Gastrocnemius medialis (tissue), 4 donors: Measurements from ENCODE around the gene MLLT10. TPM values are rescaled to one million over a fixed set of nuclear protein-coding genes. Genes with fewer than 3 reads are reported as not detected.
"Not testable (repeated sequence)": the region's sequence is repeated elsewhere in the genome, so short reads cannot be mapped to it uniquely, and the experiment has no call there.

Experiments
- ATAC-seq, 2 donors: fragments of 150-250 bp; one replicate each; pipeline ENCODE4 v1.9.1; 2016
- DNase-seq, 2 donors: peaks; one replicate each; pipeline ENCODE4 v3.0.0-alpha.2; 2019
- H3K27ac ChIP-seq, 4 donors: fragments of 200-600 bp; sonication (generic); 1 replicate in 1 of 4; 2 replicates in 3 of 4; pipeline ENCODE4 v1.5.1; 2016 to 2018; ENCODE audit warnings: mild to moderate bottlenecking in 2 of 4, moderate library complexity in 1 of 4
- H3K27me3 ChIP-seq, 3 donors: fragments of 200-600 bp; sonication (generic) in 2 of 3; 1 replicate in 1 of 3; 2 replicates in 2 of 3; pipeline versions ENCODE4 v1.5.1 to v1.6.0; 2016 to 2019; ENCODE audit warnings: mild to moderate bottlenecking in 1 of 3, moderate library complexity in 1 of 3
- H3K36me3 ChIP-seq, 2 donors: fragments of 200-600 bp; sonication (generic) in 1 of 2; one replicate each; pipeline ENCODE4 v1.5.1; 2017 to 2018
- H3K4me1 ChIP-seq, 2 donors: fragments of 200-600 bp; sonication (generic) in 1 of 2; one replicate each; pipeline ENCODE4 v1.5.1; 2016 to 2017; ENCODE audit warnings: mild to moderate bottlenecking in 2 of 2
- H3K4me3 ChIP-seq, 4 donors: fragments of 200-600 bp; sonication (generic) in 3 of 4; 1 replicate in 1 of 4; 2 replicates in 3 of 4; pipeline ENCODE4 v1.5.1; 2016 to 2019; ENCODE audit warnings: mild to moderate bottlenecking in 2 of 4
- H3K9me3 ChIP-seq, 3 donors: fragments of 200-600 bp; sonication (generic) in 2 of 3; 1 replicate in 1 of 3; 2 replicates in 2 of 3; pipeline ENCODE4 v1.5.1; 2016 to 2019
- CTCF ChIP-seq, 5 experiments: fragments of 450-650 bp in 3 of 5; fragments of 200-600 bp in 2 of 5; sonication (generic) in 2 of 5; IDR thresholded peaks in 4 of 5; conservative IDR thresholded peaks in 1 of 5; 1 replicate in 4 of 5; 2 replicates in 1 of 5; pipeline ENCODE4 v1.5.1; 2016 to 2019; ENCODE audit warnings: antibody characterized with exemption in 5 of 5, mild to moderate bottlenecking in 3 of 5, moderate library complexity in 3 of 5
- POLR2A ChIP-seq, 2 donors: fragments of 450-650 bp; IDR thresholded peaks; one replicate each; pipeline ENCODE4 v1.6.1; 2017; ENCODE audit warnings: antibody characterized with exemption in 2 of 2, mild to moderate bottlenecking in 2 of 2, moderate library complexity in 2 of 2
- in situ Hi-C, 4 donors: fragments of 200-750 bp; cut with MboI; loops; one replicate each; pipeline versions ENCODE4 v1.15.0 to v1.8.0; 2017; ENCODE audit warnings: low sequenced_read_pairs in 4 of 4
- intact Hi-C: fragments of 100-400 bp; cut with DNase I; formaldehyde crosslinking; loops from one replicate; pipeline ENCODE4 v1.15.1; 2023; ENCODE audit warnings: low total_unique reads
- total RNA-seq, 4 donors: library from RNA; depleted of rRNA; stranded (reverse); fragments of >200 nt; gene quantifications; one replicate each; pipeline versions ENCODE4 v1.1.0 to v1.2.3, GENCODE V29; 2016

Gene MLLT10
- total RNA-seq, 4 donors from 2014 or later: 13.6 to 26.6 (median 21.6) TPM

DNA sequence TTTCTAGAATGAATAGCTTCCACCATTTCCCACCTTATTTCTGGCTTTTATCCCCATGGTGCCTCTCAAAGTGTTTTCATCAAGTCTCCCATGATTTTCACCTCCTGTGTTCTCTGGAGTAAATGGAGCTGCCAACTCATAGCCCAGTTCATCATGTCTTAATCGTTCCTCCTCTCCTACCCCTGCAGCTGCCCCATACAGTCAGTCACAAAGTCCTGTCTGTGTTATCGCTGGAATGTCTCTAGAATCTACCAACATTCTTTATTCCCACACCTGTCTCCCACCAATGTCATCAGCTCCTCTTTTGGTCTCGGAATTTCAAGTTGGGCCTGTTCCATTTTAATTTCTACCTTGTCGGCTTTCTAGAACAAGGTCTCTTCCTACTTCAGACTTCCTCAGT lies 178.9 kb downstream of the MLLT10 start:
- in situ Hi-C loops (no loop called here), intact Hi-C loops (no loop called here)
- peaks cover 0 to 15% of the 10 kb centered on the region in 2 donors for H3K36me3 ChIP-seq
- no peak overlapping the region for H3K4me3 ChIP-seq
- ATAC-seq: no peak
- no peaks in the 10 kb centered on the region for H3K9me3 ChIP-seq
- peaks cover 9 to 11% of the 10 kb centered on the region in 2 donors for H3K4me1 ChIP-seq
- TF ChIP-seq POLR2A (IDR thresholded peaks at IDR 0.05): no peak
- TF ChIP-seq CTCF (IDR thresholded peaks at IDR 0.05 in 4 of 5, conservative IDR thresholded peaks at IDR 0.05 in 1 of 5): no peak
- DNase-seq: no peak
- H3K27ac ChIP-seq: no peak overlapping the region
- H3K27me3 ChIP-seq: no peaks in the 10 kb centered on the region

GRCh38 chr10:21715531-21716195 lies 181.6 kb downstream of the MLLT10 start:
- in situ Hi-C loops (no loop called here), intact Hi-C loops (no loop called here)
- Histone ChIP-seq H3K9me3 (no peaks in the 10 kb centered on the region), H3K4me3 (no peak overlapping the region), H3K4me1 (peaks cover 3 to 11% of the 10 kb centered on the region in 2 donors), H3K27ac (no peak overlapping the region), H3K36me3 (peaks cover 0 to 15% of the 10 kb centered on the region in 2 donors), H3K27me3 (no peaks in the 10 kb centered on the region)
- DNase-seq (no peak), ATAC-seq (no peak)
- TF ChIP-seq POLR2A (IDR thresholded peaks at IDR 0.05) (no peak), CTCF (IDR thresholded peaks at IDR 0.05 in 4 of 5, conservative IDR thresholded peaks at IDR 0.05 in 1 of 5) (no peak)

DNA sequence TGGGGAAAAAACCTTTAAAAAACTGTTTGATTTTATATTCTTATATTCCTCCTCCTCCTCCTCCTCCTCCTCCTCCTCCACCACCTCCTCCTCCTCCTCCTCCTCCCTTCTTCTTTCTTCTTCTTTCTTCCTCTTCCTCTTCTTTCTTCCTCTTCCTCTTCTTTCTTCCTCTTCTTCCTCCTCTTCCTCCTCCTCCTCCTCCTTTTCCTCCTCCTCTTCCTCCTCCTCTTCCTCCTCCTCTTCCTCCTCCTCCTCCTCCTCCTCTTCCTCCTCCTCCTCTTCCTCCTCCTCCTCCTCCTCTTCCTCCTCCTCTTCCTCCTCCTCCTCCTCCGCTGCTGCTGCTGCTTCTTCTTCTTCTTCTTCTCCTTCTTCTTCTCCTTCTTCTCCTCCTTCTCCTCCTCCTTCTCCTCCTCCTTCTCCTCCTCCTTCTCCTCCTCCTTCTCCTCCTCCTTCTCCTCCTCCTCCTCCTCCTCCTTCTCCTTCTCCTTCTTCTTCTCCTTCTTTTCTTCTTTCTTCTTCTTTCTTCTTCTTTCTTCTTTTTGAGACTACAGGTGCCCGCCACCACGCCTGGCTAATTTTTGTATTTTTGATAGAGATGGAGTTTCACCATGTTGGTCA lies 183.5 kb downstream of the MLLT10 start:
- H3K27ac ChIP-seq, H3K9me3 ChIP-seq, DNase-seq, H3K4me3 ChIP-seq, H3K27me3 ChIP-seq, ATAC-seq, intact Hi-C loops, in situ Hi-C loops: not testable (repeated sequence)
- Histone ChIP-seq H3K4me1 (peaks cover 3 to 11% of the 10 kb centered on the region in 2 donors), H3K36me3 (peaks cover 0 to 15% of the 10 kb centered on the region in 2 donors)

DNA sequence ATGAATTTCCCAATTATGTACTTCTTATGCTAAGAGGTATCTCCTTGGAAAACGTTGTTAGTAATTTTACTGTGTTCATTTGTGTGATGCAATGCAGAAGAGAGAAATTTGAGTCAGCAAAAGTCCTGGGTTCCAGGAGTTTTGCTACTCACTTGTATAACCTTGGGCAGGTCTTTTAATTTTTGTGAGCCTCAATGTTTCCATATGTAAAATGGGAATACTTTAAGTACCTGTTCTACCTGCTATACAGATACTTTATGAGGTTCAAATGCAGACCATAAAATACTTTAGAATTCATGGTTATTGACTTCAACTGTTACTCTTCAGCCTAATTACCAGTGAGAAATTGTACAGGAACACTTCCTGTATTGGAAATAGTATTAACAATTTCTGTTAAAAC lies 185.5 kb downstream of the MLLT10 start:
- no peak overlapping the region for H3K27ac ChIP-seq

More for the DNA sequence above, 185.5 kb downstream of the MLLT10 start:
- in situ Hi-C loops (no loop called here), intact Hi-C loops (no loop called here)
- Histone ChIP-seq H3K4me1 (peaks cover 5 to 7% of the 10 kb centered on the region in 2 donors), H3K4me3 (no peak overlapping the region), H3K36me3 (peaks cover 0 to 9% of the 10 kb centered on the region in 2 donors), H3K9me3 (no peaks in the 10 kb centered on the region), H3K27me3 (no peaks in the 10 kb centered on the region)
- no peak for DNase-seq
- TF ChIP-seq CTCF (IDR thresholded peaks at IDR 0.05 in 4 of 5, conservative IDR thresholded peaks at IDR 0.05 in 1 of 5): no peak
- no peak for TF ChIP-seq POLR2A (IDR thresholded peaks at IDR 0.05)
- no peak for ATAC-seq
